Panc1 (cell line): ENCODE data around the gene STRIP1.

ENCODE experiments used
- CTCF ChIP-seq: fragments of 450-650 bp; IDR thresholded peaks from 2 replicates; pipeline ENCODE4 v1.5.1; 2017; ENCODE audit warnings: mild to moderate bottlenecking
- POLR2AphosphoS5 ChIP-seq: IDR thresholded peaks from 2 replicates; pipeline ENCODE4 v1.6.1; 2012; ENCODE audit warnings: mild to moderate bottlenecking, low read depth, low read length, moderate library complexity
- SIN3A ChIP-seq: IDR thresholded peaks from 2 replicates; pipeline ENCODE4 v1.6.1; 2012; ENCODE audit warnings: low read depth, mild to moderate bottlenecking, low read length, moderate library complexity, borderline replicate concordance; ENCODE audit not compliant: insufficient read depth
- TCF7L2 ChIP-seq: IDR thresholded peaks from 2 replicates; pipeline ENCODE4 v1.6.1; 2011; ENCODE audit warnings: mild to moderate bottlenecking, low read depth, low read length, inconsistent platforms

DNA sequence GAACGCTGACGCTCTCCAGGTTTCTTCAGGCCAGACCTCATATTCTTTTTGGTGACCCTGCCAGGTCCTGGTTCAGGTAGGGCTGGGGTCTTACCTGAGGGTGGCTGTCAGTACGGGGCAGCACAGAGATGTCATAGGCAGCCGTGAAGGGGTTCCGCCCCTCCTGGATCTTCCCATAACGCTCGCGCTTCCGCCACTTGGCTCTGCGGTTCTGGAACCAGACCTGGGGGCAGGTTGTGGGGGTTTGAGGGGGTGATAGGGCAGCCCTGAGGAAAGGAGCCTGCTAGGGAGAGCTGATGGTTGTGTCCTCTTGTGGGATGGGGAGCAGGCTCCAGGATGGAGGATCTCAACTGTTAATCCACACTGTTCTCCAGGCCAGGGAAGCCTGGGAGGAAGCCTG lies 26.9 kb downstream of the STRIP1 start:
- TF ChIP-seq CTCF (no peak), SIN3A (no peak), POLR2AphosphoS5 (no peak), TCF7L2 (no peak)
